HepG2 (cell line): ENCODE measurements around the gene BUB1. TPM values are rescaled to one million over a fixed set of nuclear protein-coding genes. Genes with fewer than 3 reads are reported as not detected.

ENCODE experiments used
- ATAC-seq: fragments of 200-7000 bp; cut with Tn5 transposase; 3 replicates; pipeline ENCODE4 v1.9.1; 2020; ENCODE audit warnings: mild to moderate bottlenecking, moderate library complexity
- BruUV-seq: library from RNA; stranded (reverse); fragments of 400-500 nt; replicated peaks from 2 replicates; lab custom pipeline; 2021; lab: Mats Ljungman, UMichigan
- CTCF ChIA-PET: fragments of 300-600 bp; formaldehyde crosslinking; extraction: SDS; loops from one replicate; lab custom pipeline; 2021; ENCODE audit warnings: low total read pairs, inconsistent platforms, low intra/inter-chr PET ratio; lab: Yijun Ruan, JAX
- POLR2A ChIA-PET: fragments of 350-600 bp; sonication (Branson Sonifier 250); formaldehyde crosslinking; loops from one replicate; lab custom pipeline; 2020; ENCODE audit warnings: antibody characterized with exemption, inconsistent platforms; lab: Yijun Ruan, JAX
- DNase-seq: peaks from one replicate; pipeline ENCODE4 v3.0.0-alpha.2; 2015; ENCODE audit warnings: low spot score
- FAIRE-seq: peaks from 3 replicates; lab custom pipeline; 2011; peaks lifted over from hg19 to GRCh38; lab: Jason Lieb, UNC
- H2AFZ ChIP-seq: one replicate; pipeline ENCODE4 v1.6.1; 2011; ENCODE audit warnings: low read length, inconsistent platforms
- H3K27ac ChIP-seq: fragments of 300-600 bp; 3 replicates; pipeline ENCODE4 v1.8.0; 2011; ENCODE audit warnings: mixed run types, mild to moderate bottlenecking, mixed read lengths, low read length, inconsistent platforms; ENCODE audit not compliant: insufficient read depth; ENCODE audit errors: extremely low read length
- H3K27me3 ChIP-seq, 2 experiments: fragments of 200-600 bp in 1 of 2; 2 replicates in 1 of 2; 3 replicates in 1 of 2; pipeline versions ENCODE4 v1.6.0 to v1.8.0; 2011; ENCODE audit warnings: low read length in 2 of 2, mild to moderate bottlenecking in 2 of 2, moderate library complexity in 2 of 2, inconsistent platforms in 1 of 2; ENCODE audit not compliant: insufficient read depth in 2 of 2, control insufficient read depth in 1 of 2
- H3K36me3 ChIP-seq, 2 experiments: fragments of 200-600 bp in 1 of 2; replicated peaks in 1 of 2; 2 replicates in 1 of 2; 3 replicates in 1 of 2; pipeline versions ENCODE4 v1.5.1 to v1.8.0; 2011; ENCODE audit warnings: low read length in 2 of 2, inconsistent platforms in 1 of 2; ENCODE audit not compliant: insufficient read depth in 2 of 2, control insufficient read depth in 1 of 2
- H3K4me1 ChIP-seq: 2 replicates; pipeline ENCODE4 v1.5.1; 2012; ENCODE audit warnings: low read length, inconsistent platforms; ENCODE audit not compliant: insufficient read depth
- H3K4me2 ChIP-seq: 2 replicates; pipeline ENCODE4 v1.6.0; 2011; ENCODE audit warnings: low read depth, low read length, inconsistent platforms
- H3K4me3 ChIP-seq, 3 experiments: fragments of 200-600 bp in 1 of 3; sonication (generic), shearing (Covaris generic) in 1 of 3; replicated peaks in 1 of 3; 2 replicates each; pipeline ENCODE4 v1.5.1; 2011 to 2016; ENCODE audit warnings: low read length in 3 of 3, inconsistent platforms in 2 of 3, low read depth in 2 of 3, mild to moderate bottlenecking in 2 of 3, control low read depth in 1 of 3, mixed read lengths in 1 of 3; ENCODE audit not compliant: insufficient read depth in 1 of 3
- H3K79me2 ChIP-seq: one replicate; pipeline ENCODE4 v1.6.1; 2011; ENCODE audit warnings: low read length, inconsistent platforms; ENCODE audit not compliant: insufficient read depth
- H3K9ac ChIP-seq: 2 replicates; pipeline ENCODE4 v1.6.0; 2011; ENCODE audit warnings: mild to moderate bottlenecking, low read depth, low read length, inconsistent platforms; ENCODE audit not compliant: insufficient read depth
- H3K9me3 ChIP-seq: 2 replicates; pipeline ENCODE4 v1.5.1; 2012; ENCODE audit warnings: mild to moderate bottlenecking, low read length
- H4K20me1 ChIP-seq: 2 replicates; pipeline ENCODE4 v1.6.0; 2011; ENCODE audit warnings: inconsistent platforms, mild to moderate bottlenecking, low read length, moderate library complexity; ENCODE audit not compliant: insufficient read depth
- ARNT ChIP-seq: fragments of 450-650 bp; IDR thresholded peaks from 2 replicates; pipeline ENCODE4 v1.6.1; 2017
- FOXA1 ChIP-seq, 2 experiments: fragments of 450-650 bp in 1 of 2; sonication (generic) in 1 of 2; formaldehyde crosslinking in 1 of 2; IDR thresholded peaks; 2 replicates each; pipeline versions ENCODE4 v1.4.0 to v1.6.1; 2016 to 2020; ENCODE audit warnings: missing genetic modification reagents in 1 of 2
- MEF2D ChIP-seq: sonication (generic); formaldehyde crosslinking; IDR thresholded peaks from 2 replicates; pipeline ENCODE4 v1.5.1; 2020; ENCODE audit warnings: mild to moderate bottlenecking, missing genetic modification reagents
- MXD4 ChIP-seq: IDR thresholded peaks from 2 replicates; pipeline ENCODE4 v1.6.1; 2016; ENCODE audit warnings: mild to moderate bottlenecking, missing biosample characterization, missing genetic modification reagents
- NBN ChIP-seq: fragments of 450-650 bp; conservative IDR thresholded peaks from 2 replicates; pipeline ENCODE4 v1.6.1; 2017
- TMF1 ChIP-seq: sonication (generic); formaldehyde crosslinking; IDR thresholded peaks from 2 replicates; pipeline ENCODE4 v1.8.1; 2022; ENCODE audit warnings: low read depth, missing genetic modification reagents
- ZNF768 ChIP-seq: sonication (generic); formaldehyde crosslinking; IDR thresholded peaks from 2 replicates; pipeline ENCODE4 v1.4.0; 2020; ENCODE audit warnings: missing genetic modification reagents
- ZNF878 ChIP-seq: sonication (generic); formaldehyde crosslinking; IDR thresholded peaks from 2 replicates; pipeline ENCODE4 v1.8.1; 2023; ENCODE audit warnings: mild to moderate bottlenecking, missing genetic modification reagents, moderate library complexity
- WGBS: methylation state at CpG from one replicate; pipeline ENCODE4 v1.1.6; 2017; ENCODE audit warnings: low lambda C conversion rate; 5-methylcytosine and 5-hydroxymethylcytosine counted together
- in situ Hi-C: cut with HindIII; loops from 2 replicates; pipeline ENCODE4 v1.10.0; 2017; ENCODE audit warnings: low pct_unique_long_range_greater_than_20kb; ENCODE audit not compliant: extremely low pct_ligation_motif_present
- intact Hi-C: fragments of 100-400 bp; cut with micrococcal nuclease; formaldehyde crosslinking; loops from one replicate; pipeline ENCODE4 v1.10.0; 2022; ENCODE audit not compliant: unreplicated experiment
- polyA plus RNA-seq, 8 experiments: library from polyadenylated mRNA; depleted of rRNA in 3 of 8; stranded (reverse) in 7 of 8; unstranded in 1 of 8; fragments of >200 nt; fragmentation: Illumina TruSeq in 4 of 8; extraction: Trizol in 4 of 8; gene quantifications; 2 replicates each; pipeline versions ENCODE4 v1.2.1 to v1.2.3, GENCODE V29; 2011 to 2016; ENCODE audit warnings: low read depth in 4 of 8, missing spikeins in 1 of 8, mixed read lengths in 1 of 8; ENCODE audit not compliant: insufficient read depth in 1 of 8
- total RNA-seq, 5 experiments: library from RNA; depleted of rRNA; stranded (reverse); fragments of >200 nt; fragmentation: Illumina TruSeq; extraction: Trizol; gene quantifications; 2 replicates each; pipeline ENCODE4 v1.2.3, GENCODE V29; 2016; ENCODE audit warnings: low read depth in 1 of 5
- TF ChIP-seq, protein P1 (sequence below): sonication (generic); formaldehyde crosslinking; IDR thresholded peaks from 2 replicates; pipeline ENCODE4 v1.4.0; 2020; ENCODE audit warnings: missing genetic modification reagents
- TF ChIP-seq, protein P2 (sequence below): sonication (generic); formaldehyde crosslinking; IDR thresholded peaks from 2 replicates; pipeline ENCODE4 v1.4.0; 2020; ENCODE audit warnings: missing genetic modification reagents
- TF ChIP-seq, protein P3 (sequence below): sonication (generic); formaldehyde crosslinking; IDR thresholded peaks from 2 replicates; pipeline ENCODE4 v1.5.1; 2020; ENCODE audit warnings: mild to moderate bottlenecking, moderate library complexity, missing genetic modification reagents

The BUB1 gene
- total and polyA plus RNA-seq, 2 of the 13 experiments (the other 11 are each of a cell fraction or from before 2014, with no cell fraction given) = 27.8 to 52.6 TPM

DNA sequence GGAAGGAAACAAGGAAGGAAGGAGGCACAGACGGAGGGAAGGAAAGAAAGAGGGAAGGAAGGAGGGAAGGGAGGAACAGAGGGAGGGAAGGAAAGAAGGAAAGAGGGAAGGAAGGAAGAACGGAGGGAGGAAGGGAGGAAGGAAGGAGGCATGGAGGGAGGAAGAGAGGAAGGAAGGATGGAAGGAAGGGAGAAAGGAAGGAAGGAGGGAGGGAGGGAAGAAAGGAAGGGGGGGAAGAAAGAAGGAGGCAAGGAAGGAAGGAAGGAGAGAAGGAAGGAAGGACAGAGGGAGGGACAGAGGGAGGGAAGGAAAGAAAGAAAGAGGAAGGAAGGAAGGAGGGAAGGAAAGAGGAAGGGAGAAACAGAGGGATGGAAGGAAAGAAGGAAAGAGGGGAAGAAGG lies 47.0 kb upstream of the BUB1 start (continued):
- TF ChIP-seq, protein P1, sequence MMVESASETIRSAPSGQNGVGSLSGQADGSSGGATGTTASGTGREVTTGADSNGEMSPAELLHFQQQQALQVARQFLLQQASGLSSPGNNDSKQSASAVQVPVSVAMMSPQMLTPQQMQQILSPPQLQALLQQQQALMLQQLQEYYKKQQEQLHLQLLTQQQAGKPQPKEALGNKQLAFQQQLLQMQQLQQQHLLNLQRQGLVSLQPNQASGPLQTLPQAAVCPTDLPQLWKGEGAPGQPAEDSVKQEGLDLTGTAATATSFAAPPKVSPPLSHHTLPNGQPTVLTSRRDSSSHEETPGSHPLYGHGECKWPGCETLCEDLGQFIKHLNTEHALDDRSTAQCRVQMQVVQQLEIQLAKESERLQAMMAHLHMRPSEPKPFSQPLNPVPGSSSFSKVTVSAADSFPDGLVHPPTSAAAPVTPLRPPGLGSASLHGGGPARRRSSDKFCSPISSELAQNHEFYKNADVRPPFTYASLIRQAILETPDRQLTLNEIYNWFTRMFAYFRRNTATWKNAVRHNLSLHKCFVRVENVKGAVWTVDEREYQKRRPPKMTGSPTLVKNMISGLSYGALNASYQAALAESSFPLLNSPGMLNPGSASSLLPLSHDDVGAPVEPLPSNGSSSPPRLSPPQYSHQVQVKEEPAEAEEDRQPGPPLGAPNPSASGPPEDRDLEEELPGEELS = no peak
- TF ChIP-seq ARNT (0 out of 2 replicates have a peak, but pooled peaks have one; percentile 78), FOXA1 (IDR thresholded peaks at IDR 0.05) (peak; percentile 47; the same call in 1 of the 2 replicates), FOXA1 (CRISPR knock-in tag; IDR thresholded peaks at IDR 0.05) (no peak), ZNF878 (CRISPR knock-in tag) (no peak), NBN (peak; percentile 91; the same call in 1 of the 2 replicates)
- TF ChIP-seq, protein P2, sequence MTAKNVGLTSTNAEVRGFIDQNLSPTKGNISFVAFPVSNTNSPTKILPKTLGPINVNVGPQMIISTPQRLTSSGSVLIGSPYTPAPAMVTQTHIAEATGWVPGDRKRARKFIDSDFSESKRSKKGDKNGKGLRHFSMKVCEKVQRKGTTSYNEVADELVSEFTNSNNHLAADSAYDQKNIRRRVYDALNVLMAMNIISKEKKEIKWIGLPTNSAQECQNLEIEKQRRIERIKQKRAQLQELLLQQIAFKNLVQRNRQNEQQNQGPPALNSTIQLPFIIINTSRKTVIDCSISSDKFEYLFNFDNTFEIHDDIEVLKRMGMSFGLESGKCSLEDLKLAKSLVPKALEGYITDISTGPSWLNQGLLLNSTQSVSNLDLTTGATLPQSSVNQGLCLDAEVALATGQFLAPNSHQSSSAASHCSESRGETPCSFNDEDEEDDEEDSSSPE (CRISPR knock-in tag) = no peak

DNA sequence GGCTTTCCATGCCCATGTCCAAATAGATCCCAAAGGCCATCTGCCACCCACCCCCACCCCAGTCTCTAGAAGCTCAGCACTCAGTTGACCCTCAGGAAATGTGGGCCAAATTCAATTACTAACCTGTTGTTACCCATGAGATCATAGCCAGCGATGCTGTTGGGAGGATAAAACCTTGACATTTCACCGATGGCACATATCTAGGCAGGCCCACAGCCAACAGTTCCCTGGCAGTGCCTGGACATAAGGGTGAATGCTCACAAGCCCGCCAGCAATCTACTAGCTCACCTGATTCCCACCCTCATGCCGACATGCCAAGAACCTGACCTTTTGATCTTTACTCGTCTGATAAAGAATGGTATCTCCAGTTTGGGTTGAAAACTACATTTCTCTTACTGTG lies 42.7 kb upstream of the BUB1 start:
- peaks cover 5 to 48% of the 10 kb centered on the region in 2 experiments for H3K27me3 ChIP-seq
- H3K9me3 ChIP-seq = no peaks in the 10 kb centered on the region
- no peaks in the 10 kb centered on the region for H3K4me1 ChIP-seq
- H3K27ac ChIP-seq = no peak overlapping the region
- TF ChIP-seq TMF1 (CRISPR knock-in tag) (no peak), MEF2D (CRISPR knock-in tag) (no peak), MXD4 (CRISPR knock-in tag) (no peak), ZNF768 (no peak)
- TF ChIP-seq, protein P3, sequence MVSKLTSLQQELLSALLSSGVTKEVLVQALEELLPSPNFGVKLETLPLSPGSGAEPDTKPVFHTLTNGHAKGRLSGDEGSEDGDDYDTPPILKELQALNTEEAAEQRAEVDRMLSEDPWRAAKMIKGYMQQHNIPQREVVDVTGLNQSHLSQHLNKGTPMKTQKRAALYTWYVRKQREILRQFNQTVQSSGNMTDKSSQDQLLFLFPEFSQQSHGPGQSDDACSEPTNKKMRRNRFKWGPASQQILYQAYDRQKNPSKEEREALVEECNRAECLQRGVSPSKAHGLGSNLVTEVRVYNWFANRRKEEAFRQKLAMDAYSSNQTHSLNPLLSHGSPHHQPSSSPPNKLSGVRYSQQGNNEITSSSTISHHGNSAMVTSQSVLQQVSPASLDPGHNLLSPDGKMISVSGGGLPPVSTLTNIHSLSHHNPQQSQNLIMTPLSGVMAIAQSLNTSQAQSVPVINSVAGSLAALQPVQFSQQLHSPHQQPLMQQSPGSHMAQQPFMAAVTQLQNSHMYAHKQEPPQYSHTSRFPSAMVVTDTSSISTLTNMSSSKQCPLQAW (CRISPR knock-in tag) = no peak
- no peak overlapping the region for H2AFZ ChIP-seq
- intact Hi-C loops = no loop called here
- no peaks in the 10 kb centered on the region for H3K36me3 ChIP-seq
- H3K4me2 ChIP-seq = no peak overlapping the region
- POLR2A ChIA-PET = no interaction called here
- H3K9ac ChIP-seq = no peak overlapping the region
- BruUV-seq = no TSS peak
- H3K79me2 ChIP-seq = no peaks in the 10 kb centered on the region
- FAIRE-seq = no peak
- no peak for ATAC-seq
- in situ Hi-C loops = no loop called here
- H4K20me1 ChIP-seq = no peaks in the 10 kb centered on the region
- DNase-seq = no peak
- CTCF ChIA-PET = no interaction called here
- 31% methylated on average over 5 of the region's 5 CpGs for WGBS
- no peak overlapping the region for H3K4me3 ChIP-seq
